CD4-positive, alpha-beta T cell treated with Interleukin-2 at 100 ng/mL for 4 hours (primary cell): ENCODE data around the gene EGLN1.

Source experiments
- DNase-seq: peaks from one replicate; pipeline ENCODE4 v3.0.0-alpha.2; 2020; ENCODE audit warnings: low spot score

The EGLN1 gene

GRCh38 chr1:231420959-231421545, 1.0 kb downstream of the EGLN1 start:
- peak; percentile 31 for DNase-seq

GRCh38 chr1:231420299-231420958, 1.7 kb downstream of the EGLN1 start:
- peak; percentile 1 for DNase-seq

GRCh38 chr1:231419738-231420298, 2.3 kb downstream of the EGLN1 start:
- no peak for DNase-seq

GRCh38 chr1:231419147-231419546, 2.9 kb downstream of the EGLN1 start:
- no peak for DNase-seq

GRCh38 chr1:231418741-231419107, 3.4 kb downstream of the EGLN1 start:
- no peak for DNase-seq

GRCh38 chr1:231418101-231418740, 3.9 kb downstream of the EGLN1 start:
- DNase-seq, result no peak

GRCh38 chr1:231417513-231417912, 4.6 kb downstream of the EGLN1 start:
- no peak for DNase-seq

- DNase-seq, result peak; percentile 3
Measured at GRCh38 chr1:231416901-231417300, 5.2 kb downstream of the EGLN1 start.

GRCh38 chr1:231415018-231415583, 7.0 kb downstream of the EGLN1 start:
- DNase-seq, result no peak

- DNase-seq, result no peak
Measured at GRCh38 chr1:231414260-231415016, 7.6 kb downstream of the EGLN1 start.

GRCh38 chr1:231413749-231414082, 8.4 kb downstream of the EGLN1 start:
- no peak for DNase-seq

- no peak for DNase-seq
Measured at GRCh38 chr1:231411036-231411531, 11.0 kb downstream of the EGLN1 start.

- no peak for DNase-seq
Measured at GRCh38 chr1:231410036-231410612, 12.0 kb downstream of the EGLN1 start.

- DNase-seq, result no peak
Measured at GRCh38 chr1:231408528-231409094, 13.5 kb downstream of the EGLN1 start.

GRCh38 chr1:231407547-231408396, 14.3 kb downstream of the EGLN1 start:
- no peak for DNase-seq

GRCh38 chr1:231407049-231407448, 15.0 kb downstream of the EGLN1 start:
- no peak for DNase-seq

GRCh38 chr1:231404318-231404717, 17.8 kb downstream of the EGLN1 start:
- DNase-seq, result no peak

- no peak for DNase-seq
Measured at GRCh38 chr1:231401478-231401877, 20.6 kb downstream of the EGLN1 start.

- DNase-seq, result no peak
Measured at GRCh38 chr1:231397886-231398671, 24.0 kb downstream of the EGLN1 start.

GRCh38 chr1:231396643-231397042, 25.4 kb downstream of the EGLN1 start:
- DNase-seq, result no peak
